AG04449 (cell line): Measurements from ENCODE around the gene CDC42BPB.

Experiments
- CTCF ChIA-PET: fragments of 350-600 bp; formaldehyde crosslinking; extraction: SDS; loops from one replicate; lab custom pipeline; 2021; ENCODE audit warnings: antibody characterized with exemption; lab: Yijun Ruan, JAX
- POLR2A ChIA-PET: fragments of 400-600, 350-600 bp; formaldehyde crosslinking; extraction: SDS; loops from one replicate; lab custom pipeline; 2020; ENCODE audit warnings: antibody characterized with exemption, inconsistent platforms; lab: Yijun Ruan, JAX
- DNase-seq: peaks from one replicate; pipeline ENCODE4 v3.0.0-alpha.2; 2010; ENCODE audit warnings: low read depth, low spot score
- H3K4me3 ChIP-seq: 2 replicates; pipeline ENCODE4 v1.5.1; 2011; ENCODE audit warnings: low read depth, mild to moderate bottlenecking, control low read depth, low read length
- TF ChIP-seq, protein P1 (sequence below): IDR thresholded peaks from one replicate; pipeline ENCODE4 v1.5.1; 2011; ENCODE audit warnings: mild to moderate bottlenecking, moderate library complexity, low read length, control low read depth, inconsistent platforms; ENCODE audit not compliant: insufficient read depth; ENCODE audit errors: missing control alignments

Gene CDC42BPB, protein sequence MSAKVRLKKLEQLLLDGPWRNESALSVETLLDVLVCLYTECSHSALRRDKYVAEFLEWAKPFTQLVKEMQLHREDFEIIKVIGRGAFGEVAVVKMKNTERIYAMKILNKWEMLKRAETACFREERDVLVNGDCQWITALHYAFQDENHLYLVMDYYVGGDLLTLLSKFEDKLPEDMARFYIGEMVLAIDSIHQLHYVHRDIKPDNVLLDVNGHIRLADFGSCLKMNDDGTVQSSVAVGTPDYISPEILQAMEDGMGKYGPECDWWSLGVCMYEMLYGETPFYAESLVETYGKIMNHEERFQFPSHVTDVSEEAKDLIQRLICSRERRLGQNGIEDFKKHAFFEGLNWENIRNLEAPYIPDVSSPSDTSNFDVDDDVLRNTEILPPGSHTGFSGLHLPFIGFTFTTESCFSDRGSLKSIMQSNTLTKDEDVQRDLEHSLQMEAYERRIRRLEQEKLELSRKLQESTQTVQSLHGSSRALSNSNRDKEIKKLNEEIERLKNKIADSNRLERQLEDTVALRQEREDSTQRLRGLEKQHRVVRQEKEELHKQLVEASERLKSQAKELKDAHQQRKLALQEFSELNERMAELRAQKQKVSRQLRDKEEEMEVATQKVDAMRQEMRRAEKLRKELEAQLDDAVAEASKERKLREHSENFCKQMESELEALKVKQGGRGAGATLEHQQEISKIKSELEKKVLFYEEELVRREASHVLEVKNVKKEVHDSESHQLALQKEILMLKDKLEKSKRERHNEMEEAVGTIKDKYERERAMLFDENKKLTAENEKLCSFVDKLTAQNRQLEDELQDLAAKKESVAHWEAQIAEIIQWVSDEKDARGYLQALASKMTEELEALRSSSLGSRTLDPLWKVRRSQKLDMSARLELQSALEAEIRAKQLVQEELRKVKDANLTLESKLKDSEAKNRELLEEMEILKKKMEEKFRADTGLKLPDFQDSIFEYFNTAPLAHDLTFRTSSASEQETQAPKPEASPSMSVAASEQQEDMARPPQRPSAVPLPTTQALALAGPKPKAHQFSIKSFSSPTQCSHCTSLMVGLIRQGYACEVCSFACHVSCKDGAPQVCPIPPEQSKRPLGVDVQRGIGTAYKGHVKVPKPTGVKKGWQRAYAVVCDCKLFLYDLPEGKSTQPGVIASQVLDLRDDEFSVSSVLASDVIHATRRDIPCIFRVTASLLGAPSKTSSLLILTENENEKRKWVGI (N-terminal part only)

DNA sequence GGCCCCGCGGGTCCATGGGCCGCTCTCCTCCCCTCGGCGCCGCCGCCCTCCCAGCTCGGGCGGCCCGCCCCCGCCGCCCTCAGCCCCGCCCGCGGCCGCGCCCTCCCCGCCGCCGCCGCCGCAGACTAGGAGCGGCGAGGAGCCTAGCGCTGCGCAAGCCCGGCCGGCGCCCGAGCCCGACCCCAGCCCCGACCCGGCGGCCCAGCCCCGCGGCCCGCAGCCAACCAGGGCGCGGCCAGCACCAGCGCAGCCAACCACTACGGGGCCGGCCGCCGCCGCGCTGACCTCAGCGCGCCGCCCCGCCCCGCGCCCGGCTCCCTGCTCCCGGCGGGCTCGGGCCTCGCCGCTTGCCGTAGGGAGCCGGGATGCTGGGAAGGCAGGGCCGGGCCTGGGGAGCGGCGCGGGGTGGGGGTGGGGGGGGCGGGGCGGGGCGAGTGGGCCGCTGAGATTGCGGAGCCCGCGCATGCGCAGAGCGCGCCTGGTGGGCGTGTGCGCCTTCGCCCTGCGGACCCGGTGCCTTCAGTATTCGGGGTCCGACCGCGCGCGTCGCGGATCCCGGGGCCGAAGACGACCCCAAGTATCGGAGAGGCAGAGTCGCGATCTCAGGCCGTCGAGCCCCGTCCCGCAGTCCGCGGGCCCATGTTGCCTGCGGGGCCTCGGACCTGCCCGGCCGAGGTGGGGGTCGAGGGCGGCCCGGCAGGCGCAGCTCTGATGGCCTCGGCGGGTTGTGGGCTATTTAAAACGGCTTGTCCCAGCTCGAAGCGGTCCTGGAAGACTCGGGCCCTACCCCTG lies at the start of gene CDC42BPB:
TSS of gene CDC42BPB (minus strand) at position 178 of the 792 bp plus-strand sequence. CDS start 376 bp downstream, outside the sequence.
- ChIA-PET POLR2A (no interaction called here), CTCF (interaction anchor here (1.6 to 3.7 kb wide), 2 partner anchors 17 to 22 kb away, joined by 5 to 15 read pairs; no protein-coding TSS in a partner anchor)
- TF ChIP-seq, protein P1, sequence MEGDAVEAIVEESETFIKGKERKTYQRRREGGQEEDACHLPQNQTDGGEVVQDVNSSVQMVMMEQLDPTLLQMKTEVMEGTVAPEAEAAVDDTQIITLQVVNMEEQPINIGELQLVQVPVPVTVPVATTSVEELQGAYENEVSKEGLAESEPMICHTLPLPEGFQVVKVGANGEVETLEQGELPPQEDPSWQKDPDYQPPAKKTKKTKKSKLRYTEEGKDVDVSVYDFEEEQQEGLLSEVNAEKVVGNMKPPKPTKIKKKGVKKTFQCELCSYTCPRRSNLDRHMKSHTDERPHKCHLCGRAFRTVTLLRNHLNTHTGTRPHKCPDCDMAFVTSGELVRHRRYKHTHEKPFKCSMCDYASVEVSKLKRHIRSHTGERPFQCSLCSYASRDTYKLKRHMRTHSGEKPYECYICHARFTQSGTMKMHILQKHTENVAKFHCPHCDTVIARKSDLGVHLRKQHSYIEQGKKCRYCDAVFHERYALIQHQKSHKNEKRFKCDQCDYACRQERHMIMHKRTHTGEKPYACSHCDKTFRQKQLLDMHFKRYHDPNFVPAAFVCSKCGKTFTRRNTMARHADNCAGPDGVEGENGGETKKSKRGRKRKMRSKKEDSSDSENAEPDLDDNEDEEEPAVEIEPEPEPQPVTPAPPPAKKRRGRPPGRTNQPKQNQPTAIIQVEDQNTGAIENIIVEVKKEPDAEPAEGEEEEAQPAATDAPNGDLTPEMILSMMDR = no peak

DNA sequence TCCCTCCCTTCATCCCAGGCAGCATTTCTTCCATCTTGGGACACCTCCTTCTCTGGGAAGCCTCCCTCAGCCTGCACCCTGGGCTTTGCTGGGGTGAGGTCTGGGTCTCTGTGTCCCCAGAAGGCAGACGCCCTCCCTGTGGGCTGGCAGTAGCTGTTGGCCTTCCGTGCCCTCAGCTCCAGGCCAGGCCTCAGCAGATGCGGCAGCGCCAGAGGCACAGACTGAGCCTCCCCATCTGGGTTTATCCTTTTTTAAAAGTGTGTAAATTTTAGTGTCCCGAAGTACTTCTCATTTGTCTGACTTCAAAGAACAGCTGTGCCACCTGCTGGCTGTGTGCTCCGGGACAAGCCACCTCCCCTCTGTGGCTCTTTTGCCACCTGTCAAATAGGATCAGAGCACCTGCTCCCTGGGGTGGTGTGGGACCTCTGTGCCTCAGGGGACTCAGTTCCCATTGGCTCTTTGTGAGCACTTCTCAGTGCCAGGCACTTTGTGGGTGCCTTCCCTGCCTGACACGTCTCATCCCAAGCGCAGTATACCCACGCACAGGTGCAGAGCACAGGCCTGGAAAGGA lies 48.3 kb upstream of the CDC42BPB start:
- ChIA-PET POLR2A (no interaction called here), CTCF (interaction anchor here (0.8 to 9.9 kb wide), 47 partner anchors 7 to 412 kb away, joined by 3 to 171 read pairs (median 6); partner anchors contain the start of gene EXOC3L4)
- TF ChIP-seq, protein P1 = no peak
- no peak for DNase-seq
- H3K4me3 ChIP-seq = no peak overlapping the region

More for the DNA sequence above, at the start of gene CDC42BPB:
- DNase-seq = peak; percentile 24
- peak within 1 kb of the TSS; percentile 97 for H3K4me3 ChIP-seq

DNA sequence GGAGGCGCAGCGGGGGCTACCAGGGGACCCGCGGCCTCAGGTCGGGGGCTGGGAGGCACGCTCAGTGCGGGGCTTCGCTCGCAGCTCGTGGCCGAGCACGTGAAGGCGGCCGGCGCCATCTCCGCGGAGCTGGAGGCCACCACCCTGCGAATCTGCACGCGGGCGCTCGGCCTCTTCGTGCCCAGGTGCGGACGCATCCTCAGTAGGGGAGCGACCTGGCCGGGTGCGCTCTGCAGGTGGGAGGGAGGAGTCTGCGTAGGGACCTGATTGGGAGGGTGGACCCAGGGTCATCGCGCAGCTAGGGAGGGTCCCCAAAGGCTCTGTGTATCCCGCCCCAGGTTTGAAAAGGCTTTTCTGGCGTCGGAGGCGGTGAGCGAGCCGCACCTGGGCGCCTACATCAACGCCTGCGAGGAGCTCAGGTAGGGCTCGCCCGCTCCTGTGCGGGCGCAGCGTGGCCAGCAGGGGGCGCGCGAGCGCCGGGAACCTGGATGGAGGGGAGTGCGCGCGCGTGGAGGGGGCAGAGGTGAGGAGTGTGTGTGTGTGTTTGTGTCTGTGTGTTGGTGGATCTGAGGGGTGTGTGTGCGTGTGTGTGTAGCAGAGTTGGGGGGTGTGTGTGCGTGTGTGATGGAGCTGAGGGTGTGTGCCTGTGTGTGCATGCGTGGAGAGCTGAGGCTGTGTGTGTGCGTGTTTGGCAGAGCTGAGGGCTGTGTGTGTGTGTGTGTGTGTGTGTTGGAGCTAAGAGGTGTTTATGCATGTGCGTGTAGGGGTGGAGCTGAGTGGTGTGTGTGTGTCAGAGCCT lies 47.5 kb upstream of the CDC42BPB start:
- ChIA-PET CTCF (interaction anchor here (0.6 to 9.9 kb wide), 61 partner anchors 8 to 1028 kb away, joined by 3 to 171 read pairs (median 5); partner anchors contain the start of gene EXOC3L4), POLR2A (interaction anchor here (0.7 to 1.0 kb wide), 2 partner anchors 185 to 229 kb away, joined by 3 read pairs; partner anchors contain the start of gene EIF5)
- no peak overlapping the region for H3K4me3 ChIP-seq
- TF ChIP-seq, protein P1 = peak; percentile 97
- no peak for DNase-seq

DNA sequence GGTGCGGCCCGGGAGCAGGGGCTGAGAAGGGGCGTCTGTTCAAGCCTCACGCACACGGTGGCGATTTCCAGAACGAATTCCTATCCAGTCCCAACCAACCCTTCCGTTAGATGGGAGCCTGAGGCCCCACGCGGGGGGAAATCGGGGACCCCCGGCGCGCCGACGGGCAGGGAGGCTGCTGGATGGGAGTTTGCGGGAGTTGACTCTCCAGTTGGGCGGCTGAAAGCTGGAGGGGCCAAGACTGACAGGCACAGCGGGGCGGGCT lies 47.0 kb upstream of the CDC42BPB start:
- DNase-seq = no peak
- TF ChIP-seq, protein P1 = no peak
- ChIA-PET POLR2A (interaction anchor here (1.0 kb wide), 1 partner anchor 229 kb away, joined by 3 read pairs; the partner anchor contains the start of gene EIF5), CTCF (interaction anchor here (0.6 to 9.9 kb wide), 54 partner anchors 9 to 1027 kb away, joined by 3 to 171 read pairs (median 6); partner anchors contain the start of gene EXOC3L4)
- H3K4me3 ChIP-seq = no peak overlapping the region
